Neural cell (in vitro differentiated cells): ENCODE measurements around the gene RNF123. TPM values are rescaled to one million over a fixed set of nuclear protein-coding genes. Genes with fewer than 3 reads are reported as not detected.

Experiments
- H2AFZ ChIP-seq: fragments of 200-600, 300-800 bp; sonication (generic), shearing (Covaris generic); 2 replicates; pipeline ENCODE4 v1.6.0; 2014; ENCODE audit warnings: low read depth, mild to moderate bottlenecking, antibody characterized with exemption, low read length, moderate library complexity
- H3F3A ChIP-seq: fragments of 200-600 bp; shearing (Covaris generic); 2 replicates; pipeline ENCODE4 v1.6.1; 2016; ENCODE audit warnings: mild to moderate bottlenecking, moderate library complexity, mixed read lengths, antibody characterized with exemption, low read length; ENCODE audit not compliant: insufficient read depth, poor library complexity, severe bottlenecking
- H3K27ac ChIP-seq: fragments of 200-600, 300-800 bp; sonication (generic), shearing (Covaris generic); 2 replicates; pipeline ENCODE4 v1.5.1; 2014; ENCODE audit warnings: mild to moderate bottlenecking, low read length, moderate library complexity
- H3K27me3 ChIP-seq: fragments of 300-800, 200-600 bp; sonication (generic), shearing (Covaris generic); 2 replicates; pipeline ENCODE4 v1.6.0; 2014; ENCODE audit warnings: mild to moderate bottlenecking, low read depth, low read length, moderate library complexity; ENCODE audit not compliant: insufficient read depth
- H3K36me3 ChIP-seq: fragments of 300-800, 200-600 bp; sonication (generic), shearing (Covaris generic); 2 replicates; pipeline ENCODE4 v1.5.1; 2014; ENCODE audit warnings: mild to moderate bottlenecking, antibody characterized with exemption, low read length, moderate library complexity; ENCODE audit not compliant: insufficient read depth
- H3K4me2 ChIP-seq: fragments of 300-800, 200-600 bp; sonication (generic), shearing (Covaris generic); 2 replicates; pipeline ENCODE4 v1.6.0; 2014; ENCODE audit warnings: mild to moderate bottlenecking, low read length
- H3K4me3 ChIP-seq: fragments of 300-800, 200-600 bp; sonication (generic), shearing (Covaris generic); 2 replicates; pipeline ENCODE4 v1.5.1; 2014; ENCODE audit warnings: mild to moderate bottlenecking, low read length, moderate library complexity
- H3K79me2 ChIP-seq: fragments of 200-600 bp; shearing (Covaris generic); replicated peaks from 2 replicates; pipeline ENCODE4 v1.6.0; 2014; ENCODE audit warnings: mild to moderate bottlenecking, low read length, moderate library complexity; ENCODE audit not compliant: insufficient read depth
- H3K9ac ChIP-seq: fragments of 300-800, 200-600 bp; sonication (generic), shearing (Covaris generic); 2 replicates; pipeline ENCODE4 v1.6.1; 2016; ENCODE audit warnings: mild to moderate bottlenecking, low read length, mixed read lengths
- H3K9me2 ChIP-seq: fragments of 200-600 bp; shearing (Covaris generic); 2 replicates; pipeline ENCODE4 v1.6.1; 2016; ENCODE audit warnings: mild to moderate bottlenecking, low read length, mixed read lengths; ENCODE audit not compliant: insufficient read depth
- H3K9me3 ChIP-seq: fragments of 200-600, 300-800 bp; sonication (generic), shearing (Covaris generic); 2 replicates; pipeline ENCODE4 v1.6.1; 2016; ENCODE audit warnings: mild to moderate bottlenecking, mixed run types, low read length, moderate library complexity, mixed read lengths
- H4K20me1 ChIP-seq: fragments of 200-600 bp; shearing (Covaris generic); 2 replicates; pipeline ENCODE4 v1.6.1; 2016; ENCODE audit warnings: mild to moderate bottlenecking, mixed run types; ENCODE audit not compliant: insufficient read depth
- CTCF ChIP-seq: fragments of 450-650 bp; IDR thresholded peaks from 2 replicates; pipeline ENCODE4 v1.5.1; 2014; ENCODE audit warnings: antibody characterized with exemption, mild to moderate bottlenecking, moderate library complexity; ENCODE audit not compliant: poor library complexity, severe bottlenecking
- EP300 ChIP-seq: fragments of 450-650 bp; conservative IDR thresholded peaks from 2 replicates; pipeline ENCODE4 v1.6.1; 2014; ENCODE audit warnings: antibody characterized with exemption, mild to moderate bottlenecking, moderate library complexity; ENCODE audit not compliant: poor library complexity, severe bottlenecking
- EZH2 ChIP-seq: fragments of 200-600, 300-800 bp; shearing (Covaris generic), sonication (generic); IDR thresholded peaks from 2 replicates; pipeline ENCODE4 v1.6.1; 2014; ENCODE audit warnings: antibody characterized with exemption, low read length, borderline replicate concordance, mild to moderate bottlenecking; ENCODE audit not compliant: insufficient read depth, poor library complexity, severe bottlenecking
- MXI1 ChIP-seq: fragments of 450-650 bp; conservative IDR thresholded peaks from 2 replicates; pipeline ENCODE4 v1.6.1; 2014; ENCODE audit warnings: antibody characterized with exemption, mild to moderate bottlenecking; ENCODE audit not compliant: poor library complexity, severe bottlenecking
- POLR2AphosphoS5 ChIP-seq: IDR thresholded peaks from 2 replicates; pipeline ENCODE4 v1.6.1; 2012
- RAD21 ChIP-seq: fragments of 450-650 bp; conservative IDR thresholded peaks from 2 replicates; pipeline ENCODE4 v1.6.1; 2014; ENCODE audit warnings: antibody characterized with exemption, mild to moderate bottlenecking, moderate library complexity
- REST ChIP-seq: IDR thresholded peaks from 2 replicates; pipeline ENCODE4 v1.6.1; 2012; ENCODE audit warnings: borderline replicate concordance
- SMC3 ChIP-seq: fragments of 450-650 bp; conservative IDR thresholded peaks from 2 replicates; pipeline ENCODE4 v1.6.1; 2014; ENCODE audit warnings: antibody characterized with exemption, mild to moderate bottlenecking, moderate library complexity; ENCODE audit not compliant: poor library complexity
- TAF1 ChIP-seq: IDR thresholded peaks from 2 replicates; pipeline ENCODE4 v1.6.1; 2012; ENCODE audit warnings: low read depth
- polyA plus RNA-seq: library from polyadenylated mRNA; depleted of rRNA; stranded (reverse); fragments of >200 nt; gene quantifications from 2 replicates; pipeline ENCODE4 v1.2.3, GENCODE V29; 2014

RNF123 gene
- polyA plus RNA-seq, 1 donor from 2014 or later: 27.4 TPM

GRCh38 chr3:49727924-49728361, 38.6 kb downstream of the RNF123 start:
- TF ChIP-seq EP300 (no peak), MXI1 (no peak), EZH2 (no peak), POLR2AphosphoS5 (no peak), TAF1 (no peak), RAD21 (no peak), REST (no peak), SMC3 (no peak), CTCF (no peak)
- Histone ChIP-seq H2AFZ (no peak overlapping the region), H3K27ac (no peak overlapping the region), H3K4me2 (no peak overlapping the region), H3K36me3 (no peaks in the 10 kb centered on the region), H3K9me2 (no peaks in the 10 kb centered on the region), H3K9me3 (no peaks in the 10 kb centered on the region), H3F3A (no peaks in the 10 kb centered on the region), H3K9ac (no peak overlapping the region), H3K27me3 (no peaks in the 10 kb centered on the region), H3K79me2 (no peaks in the 10 kb centered on the region), H3K4me3 (no peak overlapping the region), H4K20me1 (no peaks in the 10 kb centered on the region)

GRCh38 chr3:49729966-49730609, 40.7 kb downstream of the RNF123 start:
- H3K36me3 ChIP-seq: no peaks in the 10 kb centered on the region
- H3K79me2 ChIP-seq: no peaks in the 10 kb centered on the region
- no peaks in the 10 kb centered on the region for H4K20me1 ChIP-seq
- no peaks in the 10 kb centered on the region for H3K27me3 ChIP-seq
- H3K9me3 ChIP-seq: no peaks in the 10 kb centered on the region
- no peaks in the 10 kb centered on the region for H3K9me2 ChIP-seq
- no peak for TF ChIP-seq EP300
- TF ChIP-seq TAF1: no peak
- no peak for TF ChIP-seq CTCF
- TF ChIP-seq RAD21: no peak
- TF ChIP-seq REST: no peak
- no peak for TF ChIP-seq EZH2
- no peak for TF ChIP-seq SMC3
- no peak for TF ChIP-seq POLR2AphosphoS5
- TF ChIP-seq MXI1: no peak
- H3K4me3 ChIP-seq: no peak overlapping the region
- no peak overlapping the region for H3K27ac ChIP-seq
- no peak overlapping the region for H3K9ac ChIP-seq
- no peaks in the 10 kb centered on the region for H3F3A ChIP-seq
- H2AFZ ChIP-seq: no peak overlapping the region
- H3K4me2 ChIP-seq: no peak overlapping the region
